ENCODE measurements around the gene SIN3A. TPM values are rescaled to one million over a fixed set of nuclear protein-coding genes. Genes with fewer than 3 reads are reported as not detected.
A peak's percentile ranks its signal among the peaks of the same experiment; 100 is the strongest.

The SIN3A gene
- total and polyA plus RNA-seq, 9 of the 15 experiments (the other 6 are each of a cell fraction or from before 2014, with no cell fraction given) = 11.1 to 70.3 (median 25.3) TPM

DNA sequence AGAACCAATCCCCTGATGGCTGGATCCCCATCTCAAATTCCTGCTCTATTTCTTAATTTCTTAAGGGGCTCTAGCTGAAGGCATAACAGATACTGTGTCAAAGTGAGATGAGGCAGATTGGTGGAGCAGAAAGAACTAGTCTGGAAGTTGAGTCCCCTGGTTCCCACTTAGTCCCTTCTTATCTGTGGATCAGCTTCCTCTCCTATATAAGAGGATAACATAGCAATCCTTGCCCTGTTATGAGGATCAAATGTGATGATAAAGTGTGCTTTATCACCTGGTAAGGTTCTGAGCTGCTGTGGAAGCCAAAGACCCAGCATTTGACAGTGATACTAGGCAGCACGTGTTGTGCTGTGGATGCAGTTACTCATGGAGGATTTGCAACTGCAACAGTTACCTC, 8.1 kb upstream of the SIN3A start:
- Histone ChIP-seq H2AFZ (ENCODE audit: low read depth, low read length) (no peak overlapping the region), H3K9me1 (ENCODE audit: control insufficient read depth, insufficient read depth, low read length) (no peaks in the 10 kb centered on the region), H4K20me1 (replicated peaks; ENCODE audit: control insufficient read depth, insufficient read depth, low read length) (no peaks in the 10 kb centered on the region), H3K27ac (ENCODE audit: extremely low read depth, low read depth, low read length) (no peak overlapping the region), H3K36me3 (ENCODE audit: control insufficient read depth, insufficient read depth, low read length) (no peaks in the 10 kb centered on the region), H3K79me2 (ENCODE audit: control insufficient read depth, insufficient read depth, low read length) (peaks cover 5% of the 10 kb centered on the region), H3K9ac (ENCODE audit: insufficient read depth in 1 of 2, low read depth in 2 of 2, low read length in 2 of 2) (peak overlapping the region in 1 of 2 experiments; percentile 28; a peak in 1 of 4 replicates), H3K9me3 (replicated peaks; ENCODE audit: control insufficient read depth, insufficient read depth, low read depth, low read length) (no peaks in the 10 kb centered on the region), H3K4me1 (replicated peaks in 1 of 2; ENCODE audit: control insufficient read depth in 2 of 2, insufficient read depth in 2 of 2, low read length in 2 of 2) (peaks cover 8 to 12% of the 10 kb centered on the region in 2 experiments; a peak in 3 of 5 replicates), H3K4me3 (no peak overlapping the region), H3K27me3 (ENCODE audit: control insufficient read depth in 2 of 2, insufficient read depth in 2 of 2, low read length in 2 of 2) (no peaks in the 10 kb centered on the region), H3K4me2 (ENCODE audit: insufficient read depth, low read length) (no peak overlapping the region)
- ChIA-PET POLR2A (no interaction called here), CTCF (ENCODE audit: low intra/inter-chr PET ratio) (no interaction called here)
- ATAC-seq (no peak), DNase-seq (ENCODE audit: extremely low read depth in 1 of 4, low spot score in 3 of 4) (no peak), FAIRE-seq (no peak)
- intact Hi-C loops (cut with micrococcal nuclease) = no loop called here
- WGBS (ENCODE audit: insufficient coverage, low coverage, missing lambda C conversion rate) = 14% methylated on average over 1 of the region's 1 CpG
- no TSS peak for BruUV-seq (replicated peaks)
- in situ Hi-C loops (cut with MboI) = no loop called here
- TF ChIP-seq SRSF3 (IDR thresholded peaks at IDR 0.05; ENCODE audit: insufficient read depth, low read length) = no peak
- no peak for TF ChIP-seq TEAD4 (IDR thresholded peaks at IDR 0.05; ENCODE audit: low read length)
- no peak for TF ChIP-seq TEAD4 (CRISPR knock-in tag; IDR thresholded peaks at IDR 0.05; ENCODE audit: borderline replicate concordance)
- TF ChIP-seq HNRNPH1 (optimal IDR thresholded peaks at IDR 0.05; ENCODE audit: low read depth, low read length) = no peak
- no peak for TF ChIP-seq PRMT5 (CRISPR knock-in tag; IDR thresholded peaks at IDR 0.05)
- TF ChIP-seq, protein P1, sequence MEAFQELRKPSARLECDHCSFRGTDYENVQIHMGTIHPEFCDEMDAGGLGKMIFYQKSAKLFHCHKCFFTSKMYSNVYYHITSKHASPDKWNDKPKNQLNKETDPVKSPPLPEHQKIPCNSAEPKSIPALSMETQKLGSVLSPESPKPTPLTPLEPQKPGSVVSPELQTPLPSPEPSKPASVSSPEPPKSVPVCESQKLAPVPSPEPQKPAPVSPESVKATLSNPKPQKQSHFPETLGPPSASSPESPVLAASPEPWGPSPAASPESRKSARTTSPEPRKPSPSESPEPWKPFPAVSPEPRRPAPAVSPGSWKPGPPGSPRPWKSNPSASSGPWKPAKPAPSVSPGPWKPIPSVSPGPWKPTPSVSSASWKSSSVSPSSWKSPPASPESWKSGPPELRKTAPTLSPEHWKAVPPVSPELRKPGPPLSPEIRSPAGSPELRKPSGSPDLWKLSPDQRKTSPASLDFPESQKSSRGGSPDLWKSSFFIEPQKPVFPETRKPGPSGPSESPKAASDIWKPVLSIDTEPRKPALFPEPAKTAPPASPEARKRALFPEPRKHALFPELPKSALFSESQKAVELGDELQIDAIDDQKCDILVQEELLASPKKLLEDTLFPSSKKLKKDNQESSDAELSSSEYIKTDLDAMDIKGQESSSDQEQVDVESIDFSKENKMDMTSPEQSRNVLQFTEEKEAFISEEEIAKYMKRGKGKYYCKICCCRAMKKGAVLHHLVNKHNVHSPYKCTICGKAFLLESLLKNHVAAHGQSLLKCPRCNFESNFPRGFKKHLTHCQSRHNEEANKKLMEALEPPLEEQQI (IDR thresholded peaks at IDR 0.05) = no peak
- TF ChIP-seq, protein P2, sequence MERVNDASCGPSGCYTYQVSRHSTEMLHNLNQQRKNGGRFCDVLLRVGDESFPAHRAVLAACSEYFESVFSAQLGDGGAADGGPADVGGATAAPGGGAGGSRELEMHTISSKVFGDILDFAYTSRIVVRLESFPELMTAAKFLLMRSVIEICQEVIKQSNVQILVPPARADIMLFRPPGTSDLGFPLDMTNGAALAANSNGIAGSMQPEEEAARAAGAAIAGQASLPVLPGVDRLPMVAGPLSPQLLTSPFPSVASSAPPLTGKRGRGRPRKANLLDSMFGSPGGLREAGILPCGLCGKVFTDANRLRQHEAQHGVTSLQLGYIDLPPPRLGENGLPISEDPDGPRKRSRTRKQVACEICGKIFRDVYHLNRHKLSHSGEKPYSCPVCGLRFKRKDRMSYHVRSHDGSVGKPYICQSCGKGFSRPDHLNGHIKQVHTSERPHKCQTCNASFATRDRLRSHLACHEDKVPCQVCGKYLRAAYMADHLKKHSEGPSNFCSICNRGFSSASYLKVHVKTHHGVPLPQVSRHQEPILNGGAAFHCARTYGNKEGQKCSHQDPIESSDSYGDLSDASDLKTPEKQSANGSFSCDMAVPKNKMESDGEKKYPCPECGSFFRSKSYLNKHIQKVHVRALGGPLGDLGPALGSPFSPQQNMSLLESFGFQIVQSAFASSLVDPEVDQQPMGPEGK (CRISPR knock-in tag; IDR thresholded peaks at IDR 0.05; ENCODE audit: borderline replicate concordance) = no peak
- TF ChIP-seq TEAD1 (CRISPR knock-in tag; IDR thresholded peaks at IDR 0.05) = no peak
- TF ChIP-seq NUFIP1 (IDR thresholded peaks at IDR 0.05; ENCODE audit: partially characterized antibody) = no peak
- TF ChIP-seq ZNF780A (CRISPR knock-in tag; IDR thresholded peaks at IDR 0.05) = no peak
- TF ChIP-seq, protein P3, sequence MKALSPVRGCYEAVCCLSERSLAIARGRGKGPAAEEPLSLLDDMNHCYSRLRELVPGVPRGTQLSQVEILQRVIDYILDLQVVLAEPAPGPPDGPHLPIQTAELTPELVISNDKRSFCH (CRISPR knock-in tag; IDR thresholded peaks at IDR 0.05) = no peak
- TF ChIP-seq, protein P3 (tag; IDR thresholded peaks at IDR 0.05) = no peak
- TF ChIP-seq KDM5B (IDR thresholded peaks at IDR 0.05; ENCODE audit: insufficient replicate concordance, low read depth, low read length) = no peak
- no peak for TF ChIP-seq ZNF589 (CRISPR knock-in tag; IDR thresholded peaks at IDR 0.05; ENCODE audit: low read depth)
- TF ChIP-seq MAFF (IDR thresholded peaks at IDR 0.05; ENCODE audit: low read length) = no peak
- TF ChIP-seq RBFOX2 (IDR thresholded peaks at IDR 0.05; ENCODE audit: low read depth, low read length) = no peak
- TF ChIP-seq LCOR (CRISPR knock-in tag; IDR thresholded peaks at IDR 0.05) = no peak
- TF ChIP-seq, protein P4, sequence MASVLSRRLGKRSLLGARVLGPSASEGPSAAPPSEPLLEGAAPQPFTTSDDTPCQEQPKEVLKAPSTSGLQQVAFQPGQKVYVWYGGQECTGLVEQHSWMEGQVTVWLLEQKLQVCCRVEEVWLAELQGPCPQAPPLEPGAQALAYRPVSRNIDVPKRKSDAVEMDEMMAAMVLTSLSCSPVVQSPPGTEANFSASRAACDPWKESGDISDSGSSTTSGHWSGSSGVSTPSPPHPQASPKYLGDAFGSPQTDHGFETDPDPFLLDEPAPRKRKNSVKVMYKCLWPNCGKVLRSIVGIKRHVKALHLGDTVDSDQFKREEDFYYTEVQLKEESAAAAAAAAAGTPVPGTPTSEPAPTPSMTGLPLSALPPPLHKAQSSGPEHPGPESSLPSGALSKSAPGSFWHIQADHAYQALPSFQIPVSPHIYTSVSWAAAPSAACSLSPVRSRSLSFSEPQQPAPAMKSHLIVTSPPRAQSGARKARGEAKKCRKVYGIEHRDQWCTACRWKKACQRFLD (CRISPR knock-in tag; IDR thresholded peaks at IDR 0.05) = no peak

Data from K562 (cell line).